Activated effector memory CD4-positive, alpha-beta T cell treated with Interleukin-2 at 50 U/mL for 16 hours (primary cell): ENCODE measurements around the gene OOSP4A.

ENCODE experiments used
- DNase-seq: peaks from one replicate; pipeline ENCODE4 v3.0.0-alpha.2; 2020

Gene OOSP4A

DNA sequence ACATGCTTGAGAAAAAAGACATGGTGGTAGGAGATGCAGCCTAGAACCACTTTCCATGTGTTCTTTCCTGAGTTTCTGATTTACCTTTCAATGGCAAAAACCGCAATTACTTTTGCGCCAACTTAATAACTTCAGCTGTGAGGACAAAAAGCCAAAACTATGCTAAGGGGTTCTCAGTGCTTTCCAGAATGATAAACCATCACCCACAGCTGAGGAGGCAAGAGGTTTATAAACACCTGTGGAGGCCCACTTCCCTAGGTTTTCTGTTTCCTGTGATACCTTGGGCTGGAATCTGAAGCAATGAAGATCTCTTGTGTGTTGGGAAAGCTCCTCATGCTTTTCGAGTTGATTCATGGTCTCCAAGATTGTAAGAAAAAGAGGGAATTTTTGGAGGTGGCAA is at the start of gene OOSP4A:
Gene OOSP4A, plus strand, starts transcription at position 301 of the 400 bp plus-strand sequence. Its CDS starts 0 bp downstream, at position 301.
- DNase-seq: no peak

DNA sequence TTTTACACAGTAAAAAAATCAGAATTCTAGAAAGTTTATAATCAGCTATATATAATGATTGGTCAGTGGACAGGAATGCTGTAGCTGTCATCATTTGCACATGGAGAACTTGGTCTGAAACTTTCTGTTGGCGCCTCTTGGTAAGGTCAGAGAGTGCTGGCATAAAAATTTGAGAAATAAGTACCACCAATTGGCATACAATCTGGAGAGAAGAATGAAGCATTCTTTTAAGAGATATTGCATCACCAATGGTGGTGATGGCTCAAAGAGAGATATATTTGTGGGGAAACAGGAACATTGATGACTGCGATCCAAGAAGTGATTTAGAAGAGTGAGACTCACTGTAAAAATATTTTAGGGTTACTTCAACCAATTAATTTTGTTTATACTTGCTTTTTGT is 45.4 kb upstream of the OOSP4A start:
- no peak for DNase-seq

DNA sequence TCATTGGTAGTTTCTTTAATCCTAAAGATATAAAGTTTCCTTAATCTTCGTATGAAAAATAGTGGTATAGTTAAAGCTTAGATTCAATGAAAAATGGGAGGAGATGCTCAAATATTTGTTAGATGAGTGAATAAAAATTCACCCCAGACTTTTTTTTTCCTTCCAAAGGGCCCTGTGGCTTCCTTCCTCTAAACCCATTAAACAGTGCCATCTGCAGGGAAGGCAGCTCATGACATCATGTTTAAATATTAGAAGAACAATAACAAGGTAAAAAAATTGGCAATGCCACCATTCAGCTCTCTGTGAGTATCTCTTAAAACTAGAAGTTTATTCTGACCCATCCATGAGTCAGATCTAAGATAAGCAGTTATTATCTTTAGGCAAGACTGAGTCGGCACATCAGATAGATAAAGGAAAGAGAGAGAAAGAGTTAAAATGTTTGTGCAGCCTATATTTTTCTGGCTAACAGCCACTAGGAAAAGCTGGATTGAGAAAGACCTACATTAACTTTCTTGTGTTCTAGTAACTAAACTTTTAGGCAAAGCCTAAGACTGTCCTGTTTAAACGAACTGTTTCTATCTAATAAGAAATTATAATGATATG is 44.7 kb upstream of the OOSP4A start:
- no peak for DNase-seq

DNA sequence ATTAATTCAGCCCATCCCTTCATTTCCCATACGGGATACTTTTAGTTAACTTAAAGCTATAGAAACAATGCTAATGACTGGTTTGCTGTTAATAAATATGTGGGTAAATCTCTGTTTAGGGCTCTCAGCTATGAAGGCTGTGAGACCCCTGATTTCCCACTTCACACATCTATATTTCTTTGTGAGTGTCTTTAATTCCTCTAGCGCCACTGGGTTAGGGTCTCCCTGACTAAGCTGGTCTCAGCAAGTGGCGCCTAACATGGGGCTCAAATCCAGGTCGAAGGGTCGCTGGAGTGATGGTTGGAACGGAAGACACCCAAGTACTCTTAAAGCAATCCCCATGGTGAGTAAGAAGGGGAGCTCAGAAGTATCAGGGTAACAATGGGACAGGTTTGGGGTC is 40.0 kb upstream of the OOSP4A start:
- no peak for DNase-seq

DNA sequence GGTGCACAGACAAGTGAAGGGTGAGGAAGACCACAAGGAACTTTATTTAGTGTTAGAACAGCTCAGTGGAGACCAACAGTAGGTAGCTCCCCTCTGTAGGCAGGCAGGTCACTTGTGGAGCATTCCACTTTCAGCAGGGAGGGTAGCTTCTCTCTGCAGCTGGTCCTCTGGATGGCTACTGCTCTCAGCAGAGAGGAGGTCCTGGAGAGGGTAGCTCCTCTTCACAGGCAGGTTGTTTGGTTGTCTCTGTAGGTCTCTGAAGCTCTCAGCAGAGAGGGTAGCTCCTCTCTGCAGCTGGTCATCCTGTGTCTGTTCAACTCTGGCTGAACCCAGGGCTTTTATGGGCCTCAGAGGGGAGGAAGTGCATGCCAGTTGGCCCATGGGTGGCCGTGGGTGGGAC is 32.1 kb upstream of the OOSP4A start:
- DNase-seq: no peak

DNA sequence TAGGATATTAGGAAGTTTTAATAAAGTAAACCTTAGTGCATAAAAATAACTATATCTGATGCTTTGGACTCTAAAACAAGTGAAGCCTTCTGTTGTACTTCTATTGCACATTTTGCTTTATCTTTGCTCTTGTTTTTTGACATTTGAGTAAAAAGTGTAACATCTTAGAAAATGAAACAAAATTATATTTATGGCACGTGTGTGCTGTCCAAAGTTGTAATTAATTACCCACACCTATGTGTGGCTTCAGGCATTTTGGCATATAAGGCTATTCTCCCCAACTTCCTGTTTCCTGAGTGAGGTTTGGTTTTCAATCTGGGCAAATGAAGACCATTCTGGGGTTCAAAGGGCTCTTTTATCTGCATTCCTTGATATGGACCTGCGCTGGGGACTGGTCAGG is 25.7 kb upstream of the OOSP4A start, which contains the start of gene OOSP1:
Gene OOSP1, plus strand, starts transcription at position 301 of the 400 bp plus-strand sequence. Its CDS starts 23 bp downstream, at position 324.
- DNase-seq: no peak

DNA sequence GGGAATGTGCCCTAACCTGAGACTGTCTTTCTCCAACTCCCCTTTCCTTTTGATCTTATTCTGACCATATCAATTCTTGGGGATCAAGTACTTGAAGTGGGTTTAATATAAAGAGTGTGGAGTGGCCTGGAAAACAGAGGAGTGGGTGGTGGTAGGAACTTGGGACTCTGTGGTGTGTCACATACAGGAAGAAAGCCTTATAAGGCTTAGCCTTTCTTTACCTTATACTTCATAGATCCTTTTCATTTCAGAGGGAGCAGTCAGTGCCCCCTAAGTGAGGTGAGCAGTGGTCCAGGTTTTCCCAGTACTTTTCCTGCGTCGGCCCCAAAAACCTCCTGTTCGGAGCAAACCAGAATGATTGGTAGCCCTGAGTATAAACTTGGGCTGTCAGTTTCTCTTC is 25.1 kb upstream of the OOSP4A start:
- no peak for DNase-seq

DNA sequence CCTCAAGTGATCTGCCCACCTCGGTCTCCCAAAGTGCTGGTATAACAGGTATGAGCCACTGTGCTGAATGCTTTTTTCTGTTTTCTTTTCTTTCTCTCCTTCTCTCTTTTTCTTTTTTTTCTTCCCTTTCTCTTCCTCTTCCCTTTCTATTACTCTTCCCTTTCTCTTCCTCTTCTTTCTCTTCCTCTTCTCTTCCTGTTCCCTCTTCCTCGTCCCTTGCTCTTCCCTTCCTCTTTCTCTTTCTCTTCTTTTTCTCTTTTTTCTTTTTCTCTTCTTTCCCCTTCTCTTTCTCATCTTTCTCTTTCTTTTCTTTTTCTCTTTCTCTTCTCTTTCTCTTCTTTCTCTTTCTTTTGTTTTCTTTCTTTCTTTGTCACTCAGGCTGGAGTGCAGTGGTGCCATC is 24.4 kb upstream of the OOSP4A start:
- DNase-seq: no peak

DNA sequence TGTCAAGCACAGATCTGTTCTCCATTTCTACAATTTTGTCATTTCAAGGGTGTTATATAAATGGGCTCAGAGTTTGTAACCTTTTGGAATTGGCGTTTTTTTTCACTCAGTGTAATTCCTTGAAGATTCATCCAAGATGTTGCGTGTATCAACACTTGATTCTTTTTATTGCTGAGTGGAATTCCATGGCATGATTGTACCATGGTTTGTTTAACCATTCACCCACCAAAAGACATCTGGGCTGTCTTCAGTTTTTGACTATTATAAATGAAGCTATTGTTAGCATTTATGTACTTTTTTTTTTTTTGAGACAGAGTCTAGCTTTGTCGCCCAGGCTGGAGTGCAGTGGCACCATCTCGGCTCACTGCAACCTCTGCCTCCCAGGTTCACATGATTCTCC is 22.7 kb upstream of the OOSP4A start:
- DNase-seq: no peak

DNA sequence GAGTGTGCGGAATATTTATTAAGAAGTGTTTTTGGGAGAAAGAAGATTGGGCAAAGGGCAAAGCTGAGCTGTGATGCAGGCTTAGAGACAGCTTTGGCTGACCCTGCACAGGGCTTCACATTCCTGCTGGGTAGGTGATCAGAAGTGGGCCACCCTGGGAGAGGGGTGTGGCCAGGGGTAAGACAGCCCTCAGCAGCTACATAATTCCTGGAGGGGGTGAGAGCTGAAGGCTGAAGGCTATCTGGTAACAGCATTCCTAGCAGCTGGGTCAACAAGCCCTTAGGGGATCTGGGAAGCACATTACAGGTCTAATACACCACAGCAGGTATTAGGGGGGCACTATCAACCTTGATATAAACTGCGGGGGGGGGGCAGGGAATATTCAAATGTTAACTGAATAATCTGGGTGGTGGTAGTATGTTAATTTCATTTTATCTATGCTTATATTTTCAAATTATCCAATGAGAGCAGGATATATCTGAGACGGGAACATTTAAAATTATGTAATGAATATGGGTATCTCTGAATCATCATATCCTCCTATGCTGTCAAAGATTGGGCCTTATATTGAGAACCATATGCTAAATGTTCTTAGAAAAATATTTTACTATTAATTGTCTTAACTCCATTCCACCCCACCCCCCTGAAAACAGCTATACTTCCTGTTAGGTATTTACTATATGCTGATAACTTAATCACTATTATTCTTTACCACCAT is 19.7 kb upstream of the OOSP4A start:
- DNase-seq: no peak

DNA sequence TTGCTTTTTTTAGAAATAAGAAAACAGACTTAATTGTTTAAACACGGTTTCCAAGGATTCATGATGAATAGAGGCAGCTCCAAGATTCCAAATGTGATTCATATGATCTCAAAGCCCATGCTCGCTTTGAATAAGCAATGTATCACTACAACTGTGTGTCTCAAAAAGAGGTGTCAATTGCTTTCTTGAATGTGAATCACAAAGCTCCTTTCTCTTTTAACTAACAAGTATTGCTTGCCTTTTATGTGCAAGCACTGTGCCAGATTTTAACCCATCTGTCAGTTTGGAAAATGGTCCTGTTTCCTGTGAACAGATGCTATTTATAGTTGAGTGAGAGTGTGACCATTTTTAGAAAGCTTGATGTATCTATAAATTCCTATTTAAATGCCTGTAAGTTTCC is 19.1 kb upstream of the OOSP4A start:
- DNase-seq: no peak

DNA sequence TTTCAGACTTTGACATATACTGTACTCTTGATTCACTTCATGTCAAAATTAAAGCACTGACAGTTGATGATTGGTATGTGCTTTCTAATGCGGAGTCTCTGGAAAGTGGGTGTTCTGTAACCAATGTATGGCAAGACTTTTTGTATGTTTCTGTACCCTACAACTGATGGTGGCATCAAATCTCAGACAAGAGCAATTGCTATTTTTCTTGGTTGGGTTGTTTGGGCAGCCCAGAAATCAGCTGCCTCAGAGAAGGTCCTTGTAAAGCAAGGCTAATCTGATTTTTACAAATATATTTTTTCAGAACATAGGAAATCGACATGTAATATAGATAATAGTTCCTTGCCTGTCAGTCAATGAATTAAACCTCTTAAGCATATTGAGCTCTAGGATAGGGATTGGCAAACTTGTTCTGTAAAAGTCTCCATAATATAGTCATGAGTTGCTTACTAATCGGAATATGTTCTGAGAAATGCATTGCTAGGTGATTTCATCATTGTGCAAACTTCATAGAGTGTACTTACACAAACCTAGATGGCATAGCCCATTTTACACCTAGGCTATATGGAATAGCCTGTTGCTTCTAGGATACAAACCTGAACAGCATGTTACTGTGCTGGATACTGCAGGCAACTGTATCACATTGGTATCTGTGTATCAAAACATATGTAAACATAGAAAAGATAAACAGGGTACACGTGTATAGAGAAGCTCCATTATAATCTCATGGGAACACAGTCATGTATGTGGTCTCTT is 10.2 kb upstream of the OOSP4A start:
- DNase-seq: no peak

DNA sequence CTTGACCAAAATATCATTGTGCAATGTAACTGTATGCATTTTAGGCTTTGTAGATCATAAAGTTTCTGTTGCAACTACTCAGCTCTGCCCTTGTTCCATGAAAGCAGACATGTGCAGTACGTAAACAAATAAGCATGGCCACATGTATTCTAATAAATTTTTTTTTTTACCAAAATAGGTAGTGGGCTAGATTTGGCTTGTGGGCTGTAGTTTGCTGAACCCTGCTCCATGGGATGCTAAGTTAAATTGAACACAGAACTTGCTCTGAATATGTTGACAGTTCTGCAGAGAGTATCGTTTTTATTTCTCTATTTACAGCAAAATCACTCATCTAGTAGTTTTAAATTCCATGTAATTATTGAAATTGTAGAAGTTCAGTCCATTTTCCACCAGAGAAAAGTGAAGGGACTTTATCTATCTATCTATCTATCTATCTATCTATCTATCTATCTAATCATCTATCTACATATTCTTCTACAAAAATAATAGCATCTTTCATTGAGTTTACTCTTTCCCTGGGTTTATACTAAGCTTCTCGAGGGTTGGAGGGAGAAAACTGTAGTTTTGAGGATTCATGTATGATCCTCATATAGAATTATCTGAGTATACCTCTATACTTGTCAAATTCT is 9.5 kb upstream of the OOSP4A start:
- no peak for DNase-seq

DNA sequence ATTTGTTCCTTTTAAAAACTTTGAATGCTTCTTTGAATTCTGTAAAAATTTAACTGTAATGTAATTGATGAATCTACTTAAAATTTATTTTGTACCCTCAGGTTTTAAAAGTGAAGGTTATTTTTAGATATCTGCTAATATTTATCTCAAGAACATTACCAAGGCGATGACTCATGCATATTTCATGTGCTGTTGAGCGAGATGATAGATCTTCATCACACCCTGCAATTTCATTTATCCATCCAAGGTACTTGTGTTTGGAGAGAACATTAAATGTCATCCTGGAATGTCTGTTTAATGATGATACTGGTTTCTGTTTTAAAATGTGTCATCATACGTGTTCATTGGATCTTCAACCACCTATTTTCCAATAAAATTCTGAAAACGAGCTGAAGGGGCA is 6.7 kb upstream of the OOSP4A start:
- no peak for DNase-seq

DNA sequence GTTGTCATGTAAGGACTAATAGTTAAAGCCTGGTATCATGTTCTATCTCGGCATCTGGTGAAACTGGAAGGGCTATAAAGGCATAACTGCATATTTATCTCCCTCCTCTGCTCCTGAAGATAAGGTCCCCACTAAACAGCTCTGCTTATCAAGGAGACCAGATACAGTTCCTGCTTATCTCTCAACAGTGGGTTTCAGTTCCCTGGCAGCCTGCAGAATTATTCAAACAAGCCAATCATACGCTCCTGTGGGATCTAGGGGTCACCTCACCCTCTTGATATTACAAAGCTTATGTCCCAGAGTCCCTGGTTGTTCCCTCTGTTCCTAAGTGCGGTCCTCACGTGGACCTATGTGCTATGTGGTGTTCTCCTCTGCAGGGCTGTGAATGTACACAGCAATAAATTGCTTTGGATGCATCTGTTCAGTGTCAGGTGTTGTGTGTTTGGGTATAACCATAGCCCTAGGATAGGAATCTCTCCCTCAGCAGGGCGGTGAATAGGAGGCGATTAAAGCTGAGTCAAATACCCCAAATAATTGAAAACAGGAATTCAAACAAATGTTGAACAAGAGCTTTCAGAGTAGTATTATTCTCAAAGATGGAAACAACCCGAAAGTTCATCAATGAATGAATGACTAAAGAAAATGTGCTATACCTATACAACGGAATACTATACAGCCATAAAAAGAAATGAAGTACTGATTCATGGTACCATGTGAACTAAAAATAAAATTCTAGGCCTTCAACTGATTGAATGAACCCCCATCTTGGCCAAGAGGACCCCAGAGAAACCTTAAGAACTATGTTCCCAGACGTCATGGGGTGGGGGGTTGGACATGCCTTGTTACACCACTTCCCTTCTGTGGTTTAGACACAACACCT is 3.1 kb upstream of the OOSP4A start:
- no peak for DNase-seq

DNA sequence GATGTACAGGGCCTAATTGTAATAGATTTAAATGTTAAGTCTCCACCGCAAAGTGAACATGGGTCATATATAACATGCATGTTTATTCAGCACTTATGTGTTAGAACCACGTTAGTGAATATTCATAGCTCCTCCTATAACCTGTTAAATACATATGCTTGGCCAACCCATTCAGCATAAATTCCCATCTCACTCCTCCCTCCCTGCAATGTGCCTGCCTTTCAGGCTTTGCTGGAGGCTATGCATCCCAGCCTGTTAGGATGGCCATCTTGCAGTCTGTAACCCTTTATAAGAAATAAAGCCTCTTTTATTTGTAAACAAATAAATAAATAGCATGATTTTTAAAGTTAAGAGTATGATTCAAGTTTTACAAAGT is 1.7 kb upstream of the OOSP4A start:
- DNase-seq: no peak

DNA sequence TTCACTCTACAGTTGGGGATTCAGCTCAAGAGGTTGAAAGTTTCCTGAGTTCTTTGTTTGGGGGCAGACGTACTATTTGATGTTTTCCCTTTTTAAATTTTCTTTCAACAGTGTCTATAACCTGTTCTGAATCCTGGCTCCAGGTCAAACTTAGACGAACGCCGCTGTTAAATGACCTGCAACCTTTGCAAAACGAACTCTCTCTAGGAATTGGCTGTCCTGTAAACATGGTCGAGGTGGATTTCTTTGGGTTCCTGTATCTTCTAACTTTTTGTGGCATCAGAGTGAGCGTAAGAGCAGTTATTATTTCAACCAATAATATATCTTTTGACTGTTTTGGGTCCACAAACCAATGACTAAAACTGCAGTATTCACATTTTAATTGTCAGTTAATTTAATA is 1.6 kb downstream of the OOSP4A start:
- no peak for DNase-seq

DNA sequence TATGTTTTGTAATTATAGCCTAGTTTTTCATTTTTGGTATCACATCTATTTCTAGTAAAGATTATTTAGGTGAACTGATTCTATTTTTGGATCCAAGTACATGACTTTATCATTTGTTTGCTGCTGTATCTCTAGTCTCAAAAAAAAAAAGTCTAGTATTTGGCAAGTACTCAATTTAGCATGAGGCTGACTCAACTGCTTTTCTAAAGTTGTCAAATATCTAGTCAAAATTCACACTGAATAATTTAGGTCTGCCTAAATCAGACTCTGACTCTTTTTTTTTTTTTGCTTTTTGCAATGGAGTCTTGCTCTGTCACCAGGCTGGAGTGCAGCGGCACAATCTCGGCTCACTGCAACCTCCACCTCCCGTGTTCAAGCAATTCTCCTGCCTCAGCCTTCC is 2.4 kb downstream of the OOSP4A start:
- no peak for DNase-seq

DNA sequence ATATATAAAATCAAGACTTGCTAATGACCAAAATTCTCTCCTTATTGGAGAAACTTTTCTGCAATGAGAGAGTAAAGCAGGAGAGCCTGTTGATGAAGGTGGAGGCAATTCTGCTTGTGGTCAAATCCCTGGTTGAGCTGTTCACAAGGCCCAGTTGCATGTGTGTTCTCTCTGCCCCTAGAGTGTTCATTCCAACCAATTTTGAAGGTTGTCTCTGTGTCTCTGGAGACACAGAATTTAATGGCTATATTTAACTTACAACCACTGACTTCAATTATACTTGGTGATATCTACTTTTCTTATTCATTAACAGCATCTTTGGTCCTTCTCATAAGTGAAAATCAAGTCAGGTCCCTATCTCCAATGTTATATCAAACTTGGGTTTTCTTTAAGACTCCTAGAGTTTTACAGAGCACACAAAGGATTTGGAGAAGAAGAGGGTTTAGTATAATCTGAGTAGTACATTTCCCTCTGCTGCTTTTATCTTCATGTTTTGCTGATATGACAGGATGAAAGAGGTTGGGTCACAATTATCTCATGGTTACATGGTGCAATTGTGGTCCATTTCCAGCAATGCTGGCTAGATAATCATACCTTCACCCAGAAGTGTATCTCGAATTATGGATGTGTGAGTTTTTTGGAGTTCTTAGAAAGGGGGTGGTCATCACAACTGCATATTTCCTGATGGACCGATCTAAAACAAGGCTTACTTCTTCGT is 4.0 kb downstream of the OOSP4A start:
- no peak for DNase-seq

DNA sequence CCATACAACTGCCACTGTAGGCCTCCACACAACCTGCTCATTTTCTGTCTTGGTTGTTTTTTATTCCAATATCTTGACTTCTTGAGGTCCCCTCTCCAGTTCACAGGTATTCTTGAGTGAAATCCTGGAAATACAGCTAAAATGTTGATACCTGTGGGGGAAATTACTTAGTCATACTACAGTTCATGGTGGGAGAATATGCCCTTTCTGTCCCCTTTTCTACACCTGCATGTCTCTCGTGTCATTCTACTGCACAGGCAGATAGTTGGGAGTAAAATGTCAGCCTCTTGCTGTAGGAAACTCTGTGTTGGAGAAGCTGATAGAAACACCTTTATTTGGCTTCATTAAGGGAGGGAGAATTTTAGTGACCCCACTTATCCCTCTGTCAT is 4.6 kb downstream of the OOSP4A start:
- no peak for DNase-seq

DNA sequence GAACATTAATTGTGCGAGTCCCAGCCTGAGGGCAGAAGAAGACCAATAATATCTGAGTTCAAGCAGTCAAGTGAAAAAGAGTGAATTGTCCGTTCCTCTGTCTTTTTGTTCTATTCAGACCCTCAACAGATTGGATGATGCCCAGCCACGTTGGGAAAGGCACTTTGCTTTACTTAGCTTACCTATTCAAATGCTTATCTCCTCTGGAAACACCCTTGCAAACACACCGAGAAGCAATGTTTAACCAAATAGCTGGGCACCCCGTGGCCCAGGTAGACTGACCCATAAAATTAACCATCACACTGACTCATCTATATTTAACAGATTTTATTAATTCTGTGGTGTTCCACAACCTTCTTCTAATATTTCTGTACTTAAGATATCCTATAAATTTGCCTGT is 9.3 kb downstream of the OOSP4A start:
- DNase-seq: no peak
